ENCODE results near the gene GTF2IRD1.

DNA sequence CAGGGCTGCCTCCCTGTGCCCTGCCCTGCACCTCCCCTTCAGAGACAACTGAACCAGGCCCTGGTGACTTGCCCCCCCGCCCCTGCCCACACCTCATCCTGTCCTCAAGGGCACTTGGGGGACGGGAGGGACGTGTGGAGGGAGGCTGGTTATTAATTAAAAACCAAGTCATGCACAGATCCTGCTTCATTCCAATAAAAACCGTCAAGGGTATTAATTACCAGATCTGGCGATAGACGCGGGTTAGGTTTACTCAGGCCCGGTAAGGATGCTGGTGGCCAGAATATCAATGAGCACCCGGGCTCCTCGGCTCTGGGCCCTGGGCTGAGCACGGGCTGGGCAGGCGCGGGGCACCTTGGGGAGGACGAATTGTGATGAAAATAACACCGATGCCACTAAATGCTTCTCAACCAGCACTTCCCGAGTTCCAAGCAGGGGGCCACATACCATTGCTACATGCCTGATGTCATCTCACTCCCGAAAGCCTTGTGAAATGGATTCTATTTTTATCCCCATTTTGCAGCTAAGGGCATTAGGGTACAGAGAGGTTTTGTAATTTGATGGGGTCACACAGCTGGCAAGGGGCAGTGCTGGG lies 24.5 kb upstream of the GTF2IRD1 start:
- TF ChIP-seq, protein P1, sequence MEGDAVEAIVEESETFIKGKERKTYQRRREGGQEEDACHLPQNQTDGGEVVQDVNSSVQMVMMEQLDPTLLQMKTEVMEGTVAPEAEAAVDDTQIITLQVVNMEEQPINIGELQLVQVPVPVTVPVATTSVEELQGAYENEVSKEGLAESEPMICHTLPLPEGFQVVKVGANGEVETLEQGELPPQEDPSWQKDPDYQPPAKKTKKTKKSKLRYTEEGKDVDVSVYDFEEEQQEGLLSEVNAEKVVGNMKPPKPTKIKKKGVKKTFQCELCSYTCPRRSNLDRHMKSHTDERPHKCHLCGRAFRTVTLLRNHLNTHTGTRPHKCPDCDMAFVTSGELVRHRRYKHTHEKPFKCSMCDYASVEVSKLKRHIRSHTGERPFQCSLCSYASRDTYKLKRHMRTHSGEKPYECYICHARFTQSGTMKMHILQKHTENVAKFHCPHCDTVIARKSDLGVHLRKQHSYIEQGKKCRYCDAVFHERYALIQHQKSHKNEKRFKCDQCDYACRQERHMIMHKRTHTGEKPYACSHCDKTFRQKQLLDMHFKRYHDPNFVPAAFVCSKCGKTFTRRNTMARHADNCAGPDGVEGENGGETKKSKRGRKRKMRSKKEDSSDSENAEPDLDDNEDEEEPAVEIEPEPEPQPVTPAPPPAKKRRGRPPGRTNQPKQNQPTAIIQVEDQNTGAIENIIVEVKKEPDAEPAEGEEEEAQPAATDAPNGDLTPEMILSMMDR (IDR thresholded peaks at IDR 0.05 in 8 of 11, conservative IDR thresholded peaks at IDR 0.05 in 3 of 11) = no peak
- TF ChIP-seq POLR2A (IDR thresholded peaks at IDR 0.05) (no peak), POLR2AphosphoS5 (IDR thresholded peaks at IDR 0.05) (no peak)

Measured in spleen (tissue), 7 donors.